RPMI7951 (cell line): ENCODE data around the gene GRHL1. TPM values are rescaled to one million over a fixed set of nuclear protein-coding genes. Genes with fewer than 3 reads are reported as not detected.
"Not testable (repeated sequence)": the region's sequence is repeated elsewhere in the genome, so short reads cannot be mapped to it uniquely, and the experiment has no call there.

Experiments
- DNase-seq: peaks from one replicate; pipeline ENCODE4 v3.0.0-alpha.2; 2012; ENCODE audit warnings: low read depth
- total RNA-seq: library from RNA; depleted of rRNA; stranded (reverse); fragments of >200 nt; shearing (Covaris generic); gene quantifications from 2 replicates; pipeline ENCODE4 v1.2.3, GENCODE V29; 2014; rRNA removed

GRHL1 gene
- total RNA-seq = 0.36 and 0.68 TPM in 2 replicates

DNA sequence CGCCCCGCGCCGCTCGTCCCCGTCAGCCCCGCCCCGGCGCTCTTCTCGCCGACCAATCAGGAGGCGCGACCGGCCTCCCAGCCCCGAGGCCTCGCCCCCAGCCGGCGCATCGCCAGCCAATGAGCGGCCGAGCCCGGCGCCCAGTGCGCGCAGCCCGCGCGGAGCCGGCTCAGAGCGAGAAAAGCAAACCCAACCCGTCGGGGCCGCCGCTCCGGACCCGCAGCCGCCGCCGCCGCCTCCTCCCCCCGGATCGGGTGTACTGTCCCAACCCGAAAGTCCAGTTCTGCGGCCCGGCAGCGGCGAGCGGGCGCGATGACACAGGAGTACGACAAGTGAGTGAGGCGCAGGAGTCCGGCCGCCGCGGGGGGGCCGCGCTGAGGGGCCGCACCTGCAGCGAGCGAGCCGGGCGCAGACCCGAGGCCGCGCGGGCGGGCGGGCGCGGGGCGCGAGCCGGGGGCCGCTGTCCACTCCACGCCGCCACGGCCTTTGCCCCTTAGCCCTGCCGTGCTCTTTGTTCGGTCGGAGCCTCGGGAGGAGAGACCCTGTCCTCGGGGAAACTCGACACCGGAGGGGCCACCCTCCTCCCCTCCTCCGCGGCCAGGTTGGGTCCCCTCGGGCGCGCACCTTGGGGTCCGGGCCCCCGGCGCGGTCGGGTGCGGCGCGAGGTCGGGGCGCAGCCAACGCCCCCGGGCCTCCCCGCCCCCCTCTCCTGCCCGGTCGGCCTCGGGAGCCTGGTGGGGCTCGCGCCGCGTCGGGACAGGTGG, at the start of gene GRHL1:
GRHL1 (plus strand) TSS at position 172 of the 764 bp plus-strand sequence; CDS start at position 313, 141 bp downstream.
- DNase-seq = peak; percentile 87

GRCh38 chr2:9905413-9905812, 46.1 kb upstream of the GRHL1 start:
- no peak for DNase-seq

DNA sequence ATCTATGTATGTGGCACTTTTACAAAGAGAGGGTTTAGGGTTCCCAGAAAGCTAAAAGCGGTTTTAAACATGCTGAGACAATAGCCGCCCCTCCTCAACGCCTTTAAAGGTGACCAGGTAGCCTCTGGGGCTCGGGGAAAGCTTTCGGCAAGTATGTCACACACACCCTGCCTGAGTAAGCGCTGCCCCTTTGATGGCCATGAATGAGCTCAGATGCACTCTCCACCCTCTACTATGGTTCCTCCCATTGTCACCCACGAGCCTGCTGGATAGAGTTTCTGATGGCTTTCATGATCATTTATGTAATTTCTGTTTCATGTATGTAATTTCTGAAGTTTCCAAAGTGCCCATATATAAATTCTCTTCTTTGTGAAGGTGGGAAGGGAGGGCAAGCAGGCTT, 44.1 kb upstream of the GRHL1 start:
- DNase-seq = no peak

DNA sequence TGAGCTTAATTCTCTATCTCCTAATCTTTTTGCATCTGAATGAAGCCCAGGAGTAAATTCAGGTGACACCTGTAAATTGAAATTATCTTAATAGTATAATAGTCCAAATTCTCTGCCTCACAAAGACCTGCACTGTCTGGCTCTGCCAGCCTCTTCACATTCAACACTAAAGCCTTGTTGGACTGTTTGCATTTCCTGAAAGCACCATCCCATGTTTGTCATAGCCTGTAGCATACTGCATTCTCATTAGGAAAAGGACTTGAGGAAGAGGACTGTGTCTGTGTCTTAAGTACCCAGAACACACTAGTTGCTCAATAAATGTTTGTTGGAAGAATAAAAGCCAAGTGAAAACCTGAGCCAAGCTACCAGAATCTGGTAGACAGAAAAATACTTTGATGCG, 42.9 kb upstream of the GRHL1 start:
- DNase-seq = no peak

DNA sequence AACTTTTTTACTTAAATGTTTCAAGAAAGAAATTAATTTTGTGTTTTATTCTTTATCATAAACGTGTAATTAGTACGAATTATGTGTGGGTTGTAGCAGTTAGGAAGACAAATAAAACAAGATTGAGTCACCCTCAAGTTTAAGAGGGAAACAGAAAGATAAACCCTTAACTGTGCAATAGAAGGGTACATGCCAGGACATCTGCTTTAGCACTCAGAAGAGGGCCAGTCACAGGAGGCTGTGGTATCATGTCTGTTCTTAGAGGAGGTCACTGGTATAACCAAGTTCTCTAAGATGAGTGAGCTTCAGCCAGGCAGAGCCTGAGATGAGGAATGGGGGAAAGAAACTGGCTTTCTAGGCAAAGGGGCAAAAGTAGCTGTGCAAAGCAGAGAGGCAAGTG, 42.4 kb upstream of the GRHL1 start:
- peak; percentile 8 for DNase-seq

DNA sequence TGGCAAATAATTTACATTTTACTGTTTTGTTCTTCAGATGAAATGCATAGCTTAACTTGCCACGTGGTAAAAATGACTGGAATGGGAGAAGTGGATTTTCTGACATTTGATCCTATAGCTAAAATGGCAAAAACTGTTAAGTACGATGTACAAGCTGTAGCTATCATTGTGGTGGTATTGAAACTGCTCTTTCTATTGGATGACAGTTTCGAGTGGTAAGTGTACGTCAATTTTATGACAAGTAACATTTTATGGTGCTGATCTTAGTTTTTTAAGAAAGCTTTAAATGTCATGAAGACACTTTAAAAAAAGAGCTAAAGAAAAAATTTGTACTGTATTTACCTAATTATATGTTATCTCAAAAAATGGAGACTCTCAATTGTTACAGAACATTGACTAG, 40.8 kb upstream of the GRHL1 start:
- DNase-seq = no peak

- DNase-seq = no peak
Observed at GRCh38 chr2:9912468-9912867, 39.0 kb upstream of the GRHL1 start.

GRCh38 chr2:9914384-9915065, 37.0 kb upstream of the GRHL1 start:
- DNase-seq = peak; percentile 88

DNA sequence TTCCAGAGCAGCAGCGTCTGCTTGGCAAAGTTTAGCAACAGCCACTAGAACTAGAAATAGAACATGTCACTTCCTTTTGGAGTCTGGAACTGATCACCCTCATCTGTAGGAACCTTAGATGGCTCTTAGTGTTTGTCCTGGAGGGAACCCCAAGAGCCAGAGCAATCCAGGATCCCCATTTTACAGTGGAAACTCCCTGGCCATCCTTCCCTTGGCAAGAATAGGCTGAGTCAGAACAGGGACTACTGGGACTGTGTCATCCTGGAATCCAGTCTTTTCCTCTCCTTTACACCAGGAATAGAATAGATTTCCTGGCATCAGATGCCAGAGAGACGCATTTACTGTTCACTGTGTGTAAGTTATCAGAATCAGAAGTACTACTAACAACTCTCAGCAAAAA, 33.2 kb upstream of the GRHL1 start:
- no peak for DNase-seq

GRCh38 chr2:9919512-9919911, 32.0 kb upstream of the GRHL1 start:
- DNase-seq = no peak

DNA sequence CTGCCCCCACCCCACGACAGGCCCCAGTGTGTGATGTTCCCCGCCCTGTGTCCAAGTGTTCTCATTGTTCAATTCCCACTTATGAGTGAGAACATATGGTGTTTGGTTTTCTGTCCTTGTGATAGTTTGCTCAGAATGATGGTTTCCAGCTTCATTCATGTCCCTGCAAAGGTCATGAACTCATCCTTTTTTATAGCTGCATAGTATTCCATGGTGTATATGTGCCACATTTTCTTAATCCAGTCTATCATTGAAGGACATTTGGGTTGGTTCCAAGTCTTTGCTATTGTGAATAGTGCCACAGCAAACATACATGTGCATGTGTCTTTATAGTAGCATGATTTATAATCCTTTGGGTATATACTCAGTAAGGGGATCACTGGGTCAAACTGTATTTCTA, 24.5 kb upstream of the GRHL1 start:
- DNase-seq = not testable (repeated sequence)

GRCh38 chr2:9937258-9937657, 14.2 kb upstream of the GRHL1 start:
- no peak for DNase-seq

DNA sequence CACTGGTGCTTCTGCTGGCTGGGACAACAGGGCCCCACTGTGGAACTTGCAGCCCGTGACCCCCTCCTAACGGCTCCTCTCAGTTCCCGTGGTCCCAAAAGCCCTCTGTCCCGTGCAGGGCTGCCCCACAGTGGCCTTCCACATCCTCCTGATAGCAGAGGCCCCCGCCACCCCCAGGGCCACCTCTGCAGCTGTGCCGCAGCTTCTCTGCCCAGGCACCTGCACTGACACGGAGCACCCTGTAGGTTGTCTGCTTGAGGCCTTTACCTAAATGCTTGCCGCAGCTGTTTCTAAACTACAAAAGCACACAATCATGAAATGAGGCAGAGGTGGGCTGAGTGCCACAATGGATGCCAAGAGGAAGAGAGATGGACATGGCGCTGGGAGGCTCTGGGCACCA, 13.5 kb upstream of the GRHL1 start:
- DNase-seq = no peak

DNA sequence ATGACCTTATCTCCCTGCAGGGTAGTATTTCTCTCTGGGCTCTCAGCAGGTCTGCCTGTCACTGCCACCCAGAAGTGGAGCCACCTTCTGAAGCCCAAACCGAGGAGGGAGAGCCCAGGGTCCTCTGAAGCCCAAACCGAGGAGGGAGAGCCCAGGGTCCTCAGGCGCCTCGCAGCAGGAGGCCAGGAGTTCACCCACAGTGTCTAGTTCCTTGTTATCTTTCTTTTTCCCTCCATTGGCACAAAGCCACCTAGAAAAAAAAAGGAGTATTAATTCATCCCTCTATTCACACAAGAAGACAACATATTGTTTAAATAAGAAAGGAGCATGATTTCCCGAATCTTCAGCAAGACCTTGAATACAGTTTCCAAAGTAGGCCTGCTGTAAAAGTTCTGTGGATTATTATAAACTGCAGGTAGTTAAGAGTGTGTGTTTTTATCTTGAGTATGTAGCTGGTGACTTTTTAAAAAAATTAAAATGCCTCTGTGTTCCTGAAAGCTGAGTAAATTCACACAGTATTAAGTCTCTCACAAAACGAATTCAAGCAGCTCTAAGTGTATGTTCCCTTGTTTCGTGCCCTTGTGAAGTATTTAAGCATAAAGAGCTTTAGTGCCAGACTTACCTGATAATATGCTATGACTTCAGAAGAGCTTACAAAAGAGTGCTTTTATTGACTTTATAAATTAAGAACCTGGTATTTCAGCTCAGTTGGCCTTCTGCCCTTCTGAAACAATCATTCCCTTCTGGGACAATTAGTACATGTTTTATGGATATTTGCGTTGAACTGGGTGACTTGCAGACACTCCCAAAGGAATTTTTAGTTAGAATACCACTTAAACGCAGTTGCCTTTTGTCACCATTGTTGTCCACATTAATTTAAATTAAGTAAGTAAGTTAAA, 11.7 kb upstream of the GRHL1 start:
- DNase-seq = no peak

DNA sequence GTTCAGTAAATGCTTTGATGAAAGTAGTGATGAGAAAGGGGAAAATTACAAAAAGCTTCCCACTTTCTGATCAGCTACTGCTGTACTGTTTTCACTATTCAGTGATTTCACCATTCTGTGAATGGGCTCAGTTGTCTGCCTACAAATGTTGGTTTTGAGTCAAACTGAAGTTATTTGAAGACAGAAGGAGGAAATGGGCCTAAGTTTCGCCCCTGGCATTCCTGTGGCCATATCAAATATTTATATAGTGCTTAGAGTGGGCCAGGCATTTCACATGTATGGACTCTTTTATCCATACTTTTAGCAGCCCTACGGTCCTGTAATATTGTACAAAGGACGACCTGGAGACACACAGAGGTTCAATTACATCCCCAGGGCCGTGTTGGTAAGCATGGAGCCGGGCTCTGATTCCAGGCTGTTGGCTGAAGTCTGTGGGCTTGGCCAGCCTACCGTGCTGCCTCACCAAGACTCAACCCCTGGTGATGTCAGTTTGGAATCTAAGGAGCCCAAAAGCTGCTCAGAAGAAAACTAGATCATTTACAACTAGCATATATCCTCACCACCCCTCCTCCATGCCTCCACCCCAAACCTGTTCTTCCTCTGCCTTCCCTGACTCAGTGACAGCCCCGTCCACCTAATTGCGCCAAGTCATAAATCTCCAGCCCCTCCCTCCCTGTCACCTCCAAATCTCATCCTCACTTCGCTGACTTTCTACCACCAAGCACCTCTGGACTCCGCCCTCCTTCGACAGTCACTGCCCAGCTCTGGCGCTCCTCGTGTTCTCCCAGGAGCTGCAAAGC, 10.1 kb upstream of the GRHL1 start:
- peak; percentile 66 for DNase-seq

- no peak for DNase-seq
Observed at GRCh38 chr2:9941996-9942390, 9.5 kb upstream of the GRHL1 start.

DNA sequence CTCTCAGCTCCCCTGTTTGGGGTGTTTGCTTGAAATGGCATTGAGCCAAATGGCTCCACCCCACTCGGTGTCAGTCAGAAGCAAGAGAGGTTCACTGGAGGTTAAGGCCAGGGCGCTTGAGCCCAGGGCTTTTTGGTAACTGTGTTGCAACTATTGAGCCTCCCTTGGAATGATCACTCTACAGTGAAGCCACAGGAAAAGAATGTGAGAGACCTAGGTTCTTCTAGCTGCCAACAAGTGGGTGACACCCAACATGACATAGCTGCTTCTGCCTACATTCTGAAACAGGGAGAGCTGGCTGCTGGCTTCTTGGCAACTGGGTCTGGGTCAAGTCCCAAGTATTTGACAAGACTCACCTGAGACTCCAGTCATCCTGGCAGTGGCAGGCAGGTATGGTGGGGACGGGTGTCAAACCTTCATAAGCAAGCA, 7.1 kb upstream of the GRHL1 start:
- DNase-seq = no peak

GRCh38 chr2:9945596-9945995, 5.9 kb upstream of the GRHL1 start:
- DNase-seq = no peak

DNA sequence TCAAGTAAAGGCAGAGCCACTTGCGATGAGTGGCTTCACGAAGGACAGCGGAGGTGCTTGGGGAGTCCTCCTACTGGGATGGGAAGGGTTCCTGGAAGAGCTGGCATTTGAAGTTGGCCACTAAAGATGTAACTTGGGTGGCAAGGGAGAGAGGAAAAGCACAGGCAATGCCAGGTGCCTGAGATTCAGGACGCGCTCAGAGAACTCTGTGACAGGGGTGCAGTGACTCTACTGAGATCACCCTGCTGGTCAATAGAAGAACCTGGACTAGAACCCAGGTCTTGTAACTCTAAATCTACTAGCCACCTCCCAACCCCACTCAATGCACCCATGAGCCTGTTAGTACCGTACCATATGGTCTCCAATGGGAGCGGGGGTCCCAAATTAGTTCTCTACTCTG, 5.4 kb upstream of the GRHL1 start:
- DNase-seq = no peak

DNA sequence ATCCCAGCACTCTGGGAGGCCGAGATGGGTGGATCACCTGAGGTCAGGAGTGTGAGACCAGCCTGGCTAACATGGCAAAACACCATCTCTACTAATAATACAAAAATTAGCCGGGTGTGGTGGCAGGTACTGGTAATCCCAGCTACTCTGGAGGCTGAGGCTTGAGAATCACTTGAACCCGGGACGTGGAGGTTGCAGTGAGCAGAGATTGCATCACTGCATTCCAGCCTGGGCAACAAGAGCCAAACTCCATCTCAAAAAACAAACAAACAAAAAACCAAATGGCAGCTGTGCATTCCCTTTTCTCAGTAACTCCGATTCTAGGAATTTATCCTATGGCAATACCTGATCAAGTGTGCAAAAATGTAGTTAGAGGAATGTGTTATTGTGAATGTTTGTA, 4.7 kb upstream of the GRHL1 start:
- DNase-seq = no peak

GRCh38 chr2:9948721-9949120, 2.8 kb upstream of the GRHL1 start:
- no peak for DNase-seq
